ENCODE measurements around the gene COG7.

The COG7 gene

GRCh38 chr16:23379707-23380106, 73.3 kb downstream of the COG7 start:
- Histone ChIP-seq H3K4me3 (no peak overlapping the region), H3K9ac (ENCODE audit: insufficient read length) (no peak overlapping the region), H3K27ac (no peak overlapping the region), H3K9me3 (ENCODE audit: low read depth, low read length) (no peaks in the 10 kb centered on the region), H3K36me3 (ENCODE audit: insufficient read depth, low read length) (no peaks in the 10 kb centered on the region)
- TF ChIP-seq FOXP2 (optimal IDR thresholded peaks at IDR 0.05; ENCODE audit: control extremely low read depth, extremely low read length, insufficient read depth) = no peak
- no peak for DNase-seq (ENCODE audit: low read depth, low spot score)

GRCh38 chr16:23378921-23379320, 74.1 kb downstream of the COG7 start:
- H3K36me3 ChIP-seq (ENCODE audit: insufficient read depth, low read length) = no peaks in the 10 kb centered on the region
- DNase-seq (ENCODE audit: low read depth, low spot score) = no peak
- H3K27ac ChIP-seq = no peak overlapping the region
- H3K9me3 ChIP-seq (ENCODE audit: low read depth, low read length) = no peaks in the 10 kb centered on the region
- H3K9ac ChIP-seq (ENCODE audit: insufficient read length) = no peak overlapping the region
- no peak overlapping the region for H3K4me3 ChIP-seq
- TF ChIP-seq FOXP2 (optimal IDR thresholded peaks at IDR 0.05; ENCODE audit: control extremely low read depth, extremely low read length, insufficient read depth) (no peak), POLR2AphosphoS5 (IDR thresholded peaks at IDR 0.05; ENCODE audit: borderline replicate concordance, low read depth, low read length) (no peak), EZH2 (IDR thresholded peaks at IDR 0.05) (no peak)

GRCh38 chr16:23378256-23378655, 74.7 kb downstream of the COG7 start:
- TF ChIP-seq EZH2 (IDR thresholded peaks at IDR 0.05) = no peak
- TF ChIP-seq FOXP2 (optimal IDR thresholded peaks at IDR 0.05; ENCODE audit: control extremely low read depth, extremely low read length, insufficient read depth) = no peak
- no peak for TF ChIP-seq POLR2AphosphoS5 (IDR thresholded peaks at IDR 0.05; ENCODE audit: borderline replicate concordance, low read depth, low read length)
- Histone ChIP-seq H3K9ac (ENCODE audit: insufficient read length) (no peak overlapping the region), H3K4me3 (no peak overlapping the region), H3K36me3 (ENCODE audit: insufficient read depth, low read length) (no peaks in the 10 kb centered on the region), H3K27ac (no peak overlapping the region), H3K9me3 (ENCODE audit: low read depth, low read length) (no peaks in the 10 kb centered on the region)
- no peak for DNase-seq (ENCODE audit: low read depth, low spot score)

- no peaks in the 10 kb centered on the region for H3K36me3 ChIP-seq (ENCODE audit: insufficient read depth, low read length)
- DNase-seq (ENCODE audit: low read depth, low spot score) = no peak
Observed at GRCh38 chr16:23377071-23377931, 75.7 kb downstream of the COG7 start.

GRCh38 chr16:23375643-23376042, 77.3 kb downstream of the COG7 start:
- H3K4me3 ChIP-seq = no peak overlapping the region
- TF ChIP-seq EZH2 (IDR thresholded peaks at IDR 0.05) (no peak), FOXP2 (optimal IDR thresholded peaks at IDR 0.05; ENCODE audit: control extremely low read depth, extremely low read length, insufficient read depth) (no peak), POLR2AphosphoS5 (IDR thresholded peaks at IDR 0.05; ENCODE audit: borderline replicate concordance, low read depth, low read length) (no peak)
- H3K27ac ChIP-seq = no peak overlapping the region

More at GRCh38 chr16:23377071-23377931, 75.7 kb downstream of the COG7 start:
- TF ChIP-seq POLR2AphosphoS5 (IDR thresholded peaks at IDR 0.05; ENCODE audit: borderline replicate concordance, low read depth, low read length) = no peak
- no peak for TF ChIP-seq FOXP2 (optimal IDR thresholded peaks at IDR 0.05; ENCODE audit: control extremely low read depth, extremely low read length, insufficient read depth)
- TF ChIP-seq EZH2 (IDR thresholded peaks at IDR 0.05) = no peak
- H3K27ac ChIP-seq = no peak overlapping the region
- no peak overlapping the region for H3K9ac ChIP-seq (ENCODE audit: insufficient read length)
- H3K4me3 ChIP-seq = no peak overlapping the region
- no peaks in the 10 kb centered on the region for H3K9me3 ChIP-seq (ENCODE audit: low read depth, low read length)

GRCh38 chr16:23374721-23375510, 78.1 kb downstream of the COG7 start:
- H3K4me3 ChIP-seq = no peak overlapping the region
- no peaks in the 10 kb centered on the region for H3K36me3 ChIP-seq (ENCODE audit: insufficient read depth, low read length)
- H3K9ac ChIP-seq (ENCODE audit: insufficient read length) = no peak overlapping the region
- H3K27ac ChIP-seq = no peak overlapping the region
- no peaks in the 10 kb centered on the region for H3K9me3 ChIP-seq (ENCODE audit: low read depth, low read length)
- no peak for DNase-seq (ENCODE audit: low read depth, low spot score)
- no peak for TF ChIP-seq POLR2AphosphoS5 (IDR thresholded peaks at IDR 0.05; ENCODE audit: borderline replicate concordance, low read depth, low read length)
- TF ChIP-seq EZH2 (IDR thresholded peaks at IDR 0.05) = no peak
- TF ChIP-seq FOXP2 (optimal IDR thresholded peaks at IDR 0.05; ENCODE audit: control extremely low read depth, extremely low read length, insufficient read depth) = no peak

More at GRCh38 chr16:23375643-23376042, 77.3 kb downstream of the COG7 start:
- H3K36me3 ChIP-seq (ENCODE audit: insufficient read depth, low read length) = no peaks in the 10 kb centered on the region
- H3K9me3 ChIP-seq (ENCODE audit: low read depth, low read length) = no peaks in the 10 kb centered on the region
- no peak overlapping the region for H3K9ac ChIP-seq (ENCODE audit: insufficient read length)
- DNase-seq (ENCODE audit: low read depth, low spot score) = no peak

GRCh38 chr16:23373436-23374219, 79.4 kb downstream of the COG7 start:
- Histone ChIP-seq H3K27ac (no peak overlapping the region), H3K9me3 (ENCODE audit: low read depth, low read length) (no peaks in the 10 kb centered on the region), H3K4me3 (no peak overlapping the region), H3K36me3 (ENCODE audit: insufficient read depth, low read length) (no peaks in the 10 kb centered on the region), H3K9ac (ENCODE audit: insufficient read length) (no peak overlapping the region)
- no peak for TF ChIP-seq EZH2 (IDR thresholded peaks at IDR 0.05)
- no peak for TF ChIP-seq FOXP2 (optimal IDR thresholded peaks at IDR 0.05; ENCODE audit: control extremely low read depth, extremely low read length, insufficient read depth)
- no peak for TF ChIP-seq POLR2AphosphoS5 (IDR thresholded peaks at IDR 0.05; ENCODE audit: borderline replicate concordance, low read depth, low read length)
- no peak for DNase-seq (ENCODE audit: low read depth, low spot score)

GRCh38 chr16:23371368-23371767, 81.6 kb downstream of the COG7 start:
- DNase-seq (ENCODE audit: low read depth, low spot score) = no peak
- Histone ChIP-seq H3K9me3 (ENCODE audit: low read depth, low read length) (no peaks in the 10 kb centered on the region), H3K9ac (ENCODE audit: insufficient read length) (no peak overlapping the region), H3K4me3 (no peak overlapping the region), H3K36me3 (ENCODE audit: insufficient read depth, low read length) (no peaks in the 10 kb centered on the region), H3K27ac (no peak overlapping the region)
- TF ChIP-seq POLR2AphosphoS5 (IDR thresholded peaks at IDR 0.05; ENCODE audit: borderline replicate concordance, low read depth, low read length) = no peak

Measured in SK-N-MC (cell line).